Fibroblast of the aortic adventitia (primary cell): ENCODE measurements around the gene SLA2. TPM values are rescaled to one million over a fixed set of nuclear protein-coding genes. Genes with fewer than 3 reads are reported as not detected.

Source experiments
- DNase-seq: peaks from one replicate; pipeline ENCODE4 v3.0.0-alpha.2; 2010; ENCODE audit warnings: low read depth
- H3K4me3 ChIP-seq: 2 replicates; pipeline ENCODE4 v1.5.1; 2011; ENCODE audit warnings: low read depth, mild to moderate bottlenecking, control low read depth, low read length, moderate library complexity
- CTCF ChIP-seq: IDR thresholded peaks from 2 replicates; pipeline ENCODE4 v1.5.1; 2011; ENCODE audit warnings: mild to moderate bottlenecking, low read length, control low read depth, inconsistent platforms; ENCODE audit not compliant: insufficient read depth
- total RNA-seq: library from RNA; depleted of rRNA; stranded (reverse); fragments of >200 nt; gene quantifications from 2 replicates; pipeline ENCODE4 v1.2.3, GENCODE V29; 2012; ENCODE audit warnings: low replicate concordance

The SLA2 gene
- total RNA-seq, 1 donor: not detected

DNA sequence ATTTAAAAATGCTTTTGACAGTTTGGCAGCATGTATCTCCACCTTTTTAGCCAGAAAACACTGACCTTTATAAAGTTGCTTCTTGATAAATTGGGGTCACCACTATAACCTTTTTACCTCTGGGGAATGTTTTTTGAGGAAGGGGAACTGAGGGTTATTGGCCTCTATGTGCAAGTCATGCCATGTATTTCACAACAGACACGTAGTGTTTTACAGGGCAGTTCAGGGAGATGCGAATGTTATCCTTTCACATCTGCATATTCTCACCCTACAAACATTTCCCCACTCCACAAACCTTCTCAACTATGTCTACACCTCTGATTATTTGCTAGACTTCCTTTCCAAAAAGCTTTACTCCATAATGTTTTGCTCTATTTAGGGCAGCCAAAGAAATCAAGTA is 17.0 kb upstream of the SLA2 start:
- no peak for DNase-seq
- H3K4me3 ChIP-seq: no peak overlapping the region

DNA sequence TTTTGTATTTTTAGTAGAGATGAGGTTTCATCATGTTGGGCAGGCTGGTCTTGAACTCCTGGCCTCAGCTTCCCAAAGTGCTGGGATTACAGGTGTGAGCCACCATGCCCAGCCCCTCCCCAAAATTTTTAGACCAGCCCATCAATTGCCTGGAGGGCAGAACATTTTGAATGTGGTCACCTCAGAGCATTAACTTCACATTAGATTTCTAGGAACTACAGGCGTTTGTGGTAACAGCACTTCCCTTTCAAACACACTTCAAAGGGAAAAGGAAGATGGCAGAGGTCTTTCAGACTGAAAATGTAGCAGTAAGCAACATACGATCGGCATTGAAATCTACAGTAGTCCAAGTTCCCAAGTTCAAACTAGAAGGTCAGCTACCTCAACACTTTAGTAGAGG is 12.3 kb upstream of the SLA2 start:
- DNase-seq: no peak
- TF ChIP-seq CTCF: no peak
- no peak overlapping the region for H3K4me3 ChIP-seq

More for the DNA sequence above, 17.0 kb upstream of the SLA2 start:
- TF ChIP-seq CTCF: no peak

- DNase-seq: peak; percentile 3
- TF ChIP-seq CTCF: no peak
- no peak overlapping the region for H3K4me3 ChIP-seq
Measured at GRCh38 chr20:36656733-36657132, 10.7 kb upstream of the SLA2 start.

DNA sequence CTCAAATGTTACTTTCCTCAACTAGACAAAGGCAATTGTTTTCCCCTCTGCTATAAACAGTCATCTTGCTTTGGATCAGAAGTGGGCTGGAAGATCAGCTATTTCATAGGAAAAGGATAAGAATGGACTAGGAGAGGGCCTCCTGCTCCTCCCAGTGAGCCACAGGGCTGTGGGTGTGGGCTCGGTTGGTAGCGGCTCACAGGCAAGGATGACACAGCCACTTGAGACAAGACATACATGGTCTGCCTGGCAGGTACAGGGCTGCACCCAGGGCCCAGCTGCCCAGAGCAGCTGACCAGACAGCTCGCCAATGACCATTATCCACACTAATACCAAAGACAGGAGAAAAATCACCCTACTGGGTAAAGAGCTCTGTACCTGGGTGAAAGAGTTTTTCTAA is 9.0 kb upstream of the SLA2 start:
- no peak overlapping the region for H3K4me3 ChIP-seq
- DNase-seq: no peak
- TF ChIP-seq CTCF: no peak

GRCh38 chr20:36654506-36654905 is 8.5 kb upstream of the SLA2 start:
- no peak for TF ChIP-seq CTCF
- no peak for DNase-seq
- H3K4me3 ChIP-seq: no peak overlapping the region

GRCh38 chr20:36653456-36653855 is 7.5 kb upstream of the SLA2 start:
- H3K4me3 ChIP-seq: no peak overlapping the region
- TF ChIP-seq CTCF: no peak
- DNase-seq: no peak
